IMR-90 (cell line): ENCODE data around the gene EXOC2. TPM values are rescaled to one million over a fixed set of nuclear protein-coding genes. Genes with fewer than 3 reads are reported as not detected.

Experiments
- ATAC-seq: fragments of 200-7000 bp; cut with Tn5 transposase; 2 replicates; pipeline ENCODE4 v1.9.1; 2020; ENCODE audit warnings: low read depth, mild to moderate bottlenecking, moderate library complexity
- BruUV-seq: library from RNA; stranded (reverse); fragments of 400-500 nt; replicated peaks from 2 replicates; lab custom pipeline; 2021; lab: Mats Ljungman, UMichigan
- CTCF ChIA-PET: fragments of 300-600 bp; formaldehyde crosslinking; extraction: SDS; loops from one replicate; lab custom pipeline; 2021; ENCODE audit warnings: antibody characterized with exemption; lab: Yijun Ruan, JAX
- POLR2A ChIA-PET: fragments of 300-600 bp; sonication (Branson Sonifier 250); formaldehyde crosslinking; loops from one replicate; lab custom pipeline; 2022; ENCODE audit warnings: antibody characterized with exemption; ENCODE audit not compliant: unreplicated experiment; lab: Charles Lee
- DNase-seq: peaks from one replicate; pipeline ENCODE4 v3.0.0; 2013
- H2AFZ ChIP-seq: replicated peaks from 2 replicates; pipeline ENCODE3; 2013; ENCODE audit warnings: low read length, mild to moderate bottlenecking; ENCODE audit not compliant: poor library complexity
- H2AK5ac ChIP-seq: 2 replicates; pipeline ENCODE4 v1.6.1; 2013; ENCODE audit warnings: low read depth, low read length, inconsistent platforms
- H2AK9ac ChIP-seq: replicated peaks from 2 replicates; pipeline ENCODE3; 2013; ENCODE audit warnings: mild to moderate bottlenecking, low read depth, low read length, moderate library complexity; ENCODE audit not compliant: poor library complexity
- H2BK120ac ChIP-seq: 2 replicates; pipeline ENCODE4 v1.6.1; 2013; ENCODE audit warnings: low read depth, low read length, inconsistent platforms
- H2BK15ac ChIP-seq: 3 replicates; pipeline ENCODE4 v1.6.1; 2013; ENCODE audit warnings: low read depth, low read length, inconsistent platforms
- H2BK20ac ChIP-seq: 2 replicates; pipeline ENCODE4 v1.6.1; 2013; ENCODE audit warnings: low read depth, mild to moderate bottlenecking, inconsistent platforms, low read length, moderate library complexity
- H2BK5ac ChIP-seq: 2 replicates; pipeline ENCODE4 v1.6.1; 2013; ENCODE audit warnings: mild to moderate bottlenecking, low read depth, low read length, inconsistent platforms; ENCODE audit not compliant: poor library complexity, severe bottlenecking
- H3K14ac ChIP-seq: replicated peaks from 2 replicates; pipeline ENCODE4 v1.6.1; 2013; ENCODE audit warnings: low read depth, low read length, inconsistent platforms
- H3K18ac ChIP-seq: 2 replicates; pipeline ENCODE4 v1.6.1; 2013; ENCODE audit warnings: low read depth, low read length, control low read depth
- H3K23ac ChIP-seq: 2 replicates; pipeline ENCODE4 v1.6.1; 2013; ENCODE audit warnings: low read depth, low read length, inconsistent platforms
- H3K27ac ChIP-seq: 2 replicates; pipeline ENCODE4 v1.5.1; 2013; ENCODE audit warnings: mild to moderate bottlenecking, control low read depth, low read length; ENCODE audit not compliant: insufficient read depth
- H3K27me3 ChIP-seq: 2 replicates; pipeline ENCODE4 v1.6.1; 2013; ENCODE audit warnings: low read length; ENCODE audit not compliant: control insufficient read depth, insufficient read depth
- H3K36me3 ChIP-seq: 2 replicates; pipeline ENCODE4 v1.6.1; 2013; ENCODE audit warnings: low read length, mixed read lengths; ENCODE audit not compliant: control insufficient read depth, insufficient read depth
- H3K4ac ChIP-seq: 2 replicates; pipeline ENCODE4 v1.6.1; 2013; ENCODE audit warnings: low read depth, low read length, inconsistent platforms
- H3K4me1 ChIP-seq: 2 replicates; pipeline ENCODE4 v1.6.1; 2013; ENCODE audit warnings: low read length, mixed read lengths; ENCODE audit not compliant: control insufficient read depth, insufficient read depth
- H3K4me2 ChIP-seq: 2 replicates; pipeline ENCODE4 v1.6.1; 2013; ENCODE audit warnings: low read depth, mild to moderate bottlenecking, control low read depth, low read length, moderate library complexity
- H3K4me3 ChIP-seq: 2 replicates; pipeline ENCODE4 v1.5.1; 2013; ENCODE audit warnings: low read depth, mild to moderate bottlenecking, control low read depth, low read length, moderate library complexity; ENCODE audit not compliant: insufficient read depth
- H3K56ac ChIP-seq: 2 replicates; pipeline ENCODE4 v1.6.1; 2013; ENCODE audit warnings: low read length, inconsistent platforms; ENCODE audit not compliant: insufficient read depth; ENCODE audit errors: extremely low read depth
- H3K79me1 ChIP-seq, 2 experiments: 2 replicates each; pipeline ENCODE4 v1.6.1; 2013; ENCODE audit warnings: low read length in 2 of 2, inconsistent platforms in 1 of 2, low read depth in 1 of 2
- H3K9ac ChIP-seq: 2 replicates; pipeline ENCODE4 v1.6.1; 2013; ENCODE audit warnings: low read depth, low read length, control low read depth
- H3K9me1 ChIP-seq: 2 replicates; pipeline ENCODE4 v1.6.1; 2013; ENCODE audit warnings: low read length, inconsistent platforms; ENCODE audit not compliant: insufficient read depth
- H3K9me3 ChIP-seq: 2 replicates; pipeline ENCODE4 v1.6.1; 2013; ENCODE audit warnings: low read length; ENCODE audit not compliant: control insufficient read depth, insufficient read depth
- H4K20me1 ChIP-seq: 2 replicates; pipeline ENCODE4 v1.6.1; 2013; ENCODE audit warnings: low read length, inconsistent platforms; ENCODE audit not compliant: insufficient read depth
- H4K5ac ChIP-seq: 2 replicates; pipeline ENCODE4 v1.6.1; 2013; ENCODE audit warnings: mild to moderate bottlenecking, low read depth, low read length, control low read depth
- H4K8ac ChIP-seq, 2 experiments: 2 replicates each; pipeline ENCODE4 v1.6.1; 2013; ENCODE audit warnings: low read depth in 2 of 2, low read length in 2 of 2, control low read depth in 1 of 2, inconsistent platforms in 1 of 2
- H4K91ac ChIP-seq: 2 replicates; pipeline ENCODE4 v1.6.1; 2013; ENCODE audit warnings: low read depth, low read length, inconsistent platforms; ENCODE audit not compliant: insufficient read depth
- NFE2L2 ChIP-seq: fragments of 150-350 bp; IDR thresholded peaks from 2 replicates; pipeline ENCODE4 v1.6.1; 2016; ENCODE audit warnings: low read depth, mild to moderate bottlenecking, low read length
- WGBS, 2 experiments: methylation state at CpG; one replicate each; pipeline versions ENCODE4 v1.1.5 to v1.1.7; 2013; ENCODE audit warnings: missing lambda C conversion rate in 2 of 2; ENCODE audit not compliant: insufficient read length in 1 of 2; ENCODE audit errors: extremely low coverage in 2 of 2; 5-methylcytosine and 5-hydroxymethylcytosine counted together
- dilution Hi-C: fragments of 300-500 bp; cut with HindIII; formaldehyde crosslinking; loops from one replicate; pipeline ENCODE4 v1.14.3; 2018; ENCODE audit warnings: low sequenced_read_pairs; ENCODE audit not compliant: unreplicated experiment
- in situ Hi-C: fragments of 300-500 bp; cut with MboI; formaldehyde crosslinking; loops from 3 replicates; pipeline ENCODE4 v1.14.3; 2019; ENCODE audit warnings: low sequenced_read_pairs, inconsistent platforms, mixed read lengths
- intact Hi-C: fragments of 100-400 bp; cut with micrococcal nuclease; formaldehyde crosslinking; loops from 2 replicates; pipeline ENCODE4 v1.10.0; 2022
- polyA plus RNA-seq, 3 experiments: library from polyadenylated mRNA; depleted of rRNA; stranded (reverse); fragments of >200 nt; gene quantifications; 2 replicates each; pipeline ENCODE4 v1.2.3, GENCODE V29; 2012; ENCODE audit warnings: low replicate concordance in 1 of 3
- total RNA-seq: library from RNA; depleted of rRNA; stranded (reverse); fragments of >200 nt; gene quantifications from 2 replicates; pipeline ENCODE4 v1.2.3, GENCODE V29; 2012

The EXOC2 gene
- total and polyA plus RNA-seq, 2 of the 4 experiments (the other 2 are of a cell fraction) = 13.1 to 37.3 TPM

- H2AFZ ChIP-seq = no peak overlapping the region
- H3K27ac ChIP-seq = no peak overlapping the region
- no peak overlapping the region for H3K4me2 ChIP-seq
- in situ Hi-C loops = no loop called here
- dilution Hi-C loops = no loop called here
- H4K91ac ChIP-seq = no peak overlapping the region
- H2AK9ac ChIP-seq = no peak overlapping the region
- no peak overlapping the region for H3K9ac ChIP-seq
- no peaks in the 10 kb centered on the region for H4K20me1 ChIP-seq
- H3K79me1 ChIP-seq = no peaks in the 10 kb centered on the region
- WGBS, 2 experiments = 86% methylated on average over 1 of the region's 6 CpGs; no CpG with 5 or more reads in 1 of the 2 experiments
- no peak overlapping the region for H3K18ac ChIP-seq
- TF ChIP-seq NFE2L2 = no peak
- intact Hi-C loops = no loop called here
- BruUV-seq = no TSS peak
- no peak overlapping the region for H3K23ac ChIP-seq
- H3K27me3 ChIP-seq = no peaks in the 10 kb centered on the region
- DNase-seq = no peak
- ATAC-seq = no peak
- no peaks in the 10 kb centered on the region for H3K4me1 ChIP-seq
- ChIA-PET POLR2A (no interaction called here), CTCF (no interaction called here)
- H3K9me1 ChIP-seq = peaks cover 9% of the 10 kb centered on the region; the same call in 1 of the 2 replicates
- no peak overlapping the region for H2BK20ac ChIP-seq
- H3K9me3 ChIP-seq = no peaks in the 10 kb centered on the region; the same call in 1 of the 2 replicates
- H3K36me3 ChIP-seq = peaks cover 6% of the 10 kb centered on the region
- no peak overlapping the region for H2AK5ac ChIP-seq
- no peak overlapping the region for H3K14ac ChIP-seq
- no peak overlapping the region for H2BK5ac ChIP-seq
- no peak overlapping the region for H3K4me3 ChIP-seq
- no peak overlapping the region for H4K5ac ChIP-seq
- no peak overlapping the region for H2BK15ac ChIP-seq
- no peak overlapping the region for H3K4ac ChIP-seq
- H4K8ac ChIP-seq = no peak overlapping the region
- H2BK120ac ChIP-seq = no peak overlapping the region
- no peak overlapping the region for H3K56ac ChIP-seq
Measured at GRCh38 chr6:571892-572291, 121.0 kb downstream of the EXOC2 start.
